ENCODE results near the gene OR52W1. TPM values are rescaled to one million over a fixed set of nuclear protein-coding genes. Genes with fewer than 3 reads are reported as not detected.

The OR52W1 gene
- total RNA-seq, 1 donor from 2014 or later: not detected

GRCh38 chr11:6203327-6203726 is 4.3 kb downstream of the OR52W1 start:
- H3K9me3 Mint-ChIP-seq: no peaks in the 10 kb centered on the region
- peak; percentile 22 for DNase-seq (ENCODE audit: low spot score)
- peaks cover 3% of the 10 kb centered on the region for H3K27me3 Mint-ChIP-seq (ENCODE audit: insufficient read depth)
- H3K4me1 Mint-ChIP-seq (ENCODE audit: low read depth): peaks cover 36% of the 10 kb centered on the region
- H3K4me3 Mint-ChIP-seq: peak overlapping the region; percentile 32
- intact Hi-C loops (cut with micrococcal nuclease): no loop called here
- peaks cover 12% of the 10 kb centered on the region for H3K36me3 Mint-ChIP-seq (ENCODE audit: low read depth)
- no peak overlapping the region for H3K27ac Mint-ChIP-seq

- H3K4me3 Mint-ChIP-seq: no peak overlapping the region
- peaks cover 36% of the 10 kb centered on the region for H3K4me1 Mint-ChIP-seq (ENCODE audit: low read depth)
- intact Hi-C loops (cut with micrococcal nuclease): no loop called here
- H3K27me3 Mint-ChIP-seq (ENCODE audit: insufficient read depth): peaks cover 3% of the 10 kb centered on the region
- no peak for DNase-seq (ENCODE audit: low spot score)
- no peak overlapping the region for H3K27ac Mint-ChIP-seq
- peaks cover 17% of the 10 kb centered on the region for H3K36me3 Mint-ChIP-seq (ENCODE audit: low read depth)
- no peaks in the 10 kb centered on the region for H3K9me3 Mint-ChIP-seq
These were observed 5.7 kb downstream of the OR52W1 start for GRCh38 chr11:6204706-6205105.

GRCh38 chr11:6205366-6205765 is 6.3 kb downstream of the OR52W1 start, which contains the start of gene C11orf42:
C11orf42 (plus strand) TSS chr11:6205557; CDS start chr11:6205616, 59 bp downstream.
- H3K4me1 Mint-ChIP-seq (ENCODE audit: low read depth): peaks cover 36% of the 10 kb centered on the region
- H3K9me3 Mint-ChIP-seq: no peaks in the 10 kb centered on the region
- intact Hi-C loops (cut with micrococcal nuclease): no loop called here
- DNase-seq (ENCODE audit: low spot score): no peak
- H3K27me3 Mint-ChIP-seq (ENCODE audit: insufficient read depth): no peaks in the 10 kb centered on the region
- H3K4me3 Mint-ChIP-seq: no peak within 1 kb of the TSS
- H3K27ac Mint-ChIP-seq: peak within 1 kb of the TSS; percentile 21
- H3K36me3 Mint-ChIP-seq (ENCODE audit: low read depth): peaks cover 17% of the 10 kb centered on the region

- peaks cover 29% of the 10 kb centered on the region for H3K4me1 Mint-ChIP-seq (ENCODE audit: low read depth)
- intact Hi-C loops (cut with micrococcal nuclease): no loop called here
- peaks cover 18% of the 10 kb centered on the region for H3K36me3 Mint-ChIP-seq (ENCODE audit: low read depth)
- no peaks in the 10 kb centered on the region for H3K9me3 Mint-ChIP-seq
- no peak overlapping the region for H3K4me3 Mint-ChIP-seq
- H3K27me3 Mint-ChIP-seq (ENCODE audit: insufficient read depth): no peaks in the 10 kb centered on the region
- no peak for DNase-seq (ENCODE audit: low spot score)
- no peak overlapping the region for H3K27ac Mint-ChIP-seq
These were observed 7.6 kb downstream of the OR52W1 start for GRCh38 chr11:6206456-6207180.

GRCh38 chr11:6209801-6210200 is 10.8 kb downstream of the OR52W1 start:
- H3K9me3 Mint-ChIP-seq: no peaks in the 10 kb centered on the region
- H3K27ac Mint-ChIP-seq: no peak overlapping the region
- H3K4me1 Mint-ChIP-seq (ENCODE audit: low read depth): no peaks in the 10 kb centered on the region
- intact Hi-C loops (cut with micrococcal nuclease): no loop called here
- H3K4me3 Mint-ChIP-seq: no peak overlapping the region
- peaks cover 16% of the 10 kb centered on the region for H3K36me3 Mint-ChIP-seq (ENCODE audit: low read depth)
- no peaks in the 10 kb centered on the region for H3K27me3 Mint-ChIP-seq (ENCODE audit: insufficient read depth)
- DNase-seq (ENCODE audit: low spot score): no peak

- H3K9me3 Mint-ChIP-seq: no peaks in the 10 kb centered on the region
- H3K4me1 Mint-ChIP-seq (ENCODE audit: low read depth): no peaks in the 10 kb centered on the region
- no peak overlapping the region for H3K4me3 Mint-ChIP-seq
- DNase-seq (ENCODE audit: low spot score): no peak
- H3K36me3 Mint-ChIP-seq (ENCODE audit: low read depth): peaks cover 19% of the 10 kb centered on the region
- no peaks in the 10 kb centered on the region for H3K27me3 Mint-ChIP-seq (ENCODE audit: insufficient read depth)
- intact Hi-C loops (cut with micrococcal nuclease): no loop called here
- no peak overlapping the region for H3K27ac Mint-ChIP-seq
These were observed 11.4 kb downstream of the OR52W1 start for GRCh38 chr11:6210274-6210955.

- peaks cover 21% of the 10 kb centered on the region for H3K36me3 Mint-ChIP-seq (ENCODE audit: low read depth)
- no peaks in the 10 kb centered on the region for H3K27me3 Mint-ChIP-seq (ENCODE audit: insufficient read depth)
- no peak for DNase-seq (ENCODE audit: low spot score)
- no peak overlapping the region for H3K4me3 Mint-ChIP-seq
- no peak overlapping the region for H3K27ac Mint-ChIP-seq
- no peaks in the 10 kb centered on the region for H3K9me3 Mint-ChIP-seq
- H3K4me1 Mint-ChIP-seq (ENCODE audit: low read depth): peaks cover 5% of the 10 kb centered on the region
- intact Hi-C loops (cut with micrococcal nuclease): no loop called here
These were observed 15.5 kb downstream of the OR52W1 start for GRCh38 chr11:6214530-6214929.

- no peak for DNase-seq (ENCODE audit: low spot score)
- Mint-ChIP-seq H3K4me3 (no peak overlapping the region), H3K9me3 (no peaks in the 10 kb centered on the region), H3K27me3 (ENCODE audit: insufficient read depth) (no peaks in the 10 kb centered on the region), H3K36me3 (ENCODE audit: low read depth) (peaks cover 24% of the 10 kb centered on the region), H3K27ac (no peak overlapping the region), H3K4me1 (ENCODE audit: low read depth) (peaks cover 10% of the 10 kb centered on the region)
- intact Hi-C loops (cut with micrococcal nuclease): no loop called here
These were observed 17.5 kb downstream of the OR52W1 start for GRCh38 chr11:6216501-6216900.

GRCh38 chr11:6217722-6218121 is 18.7 kb downstream of the OR52W1 start:
- H3K4me3 Mint-ChIP-seq: no peak overlapping the region
- intact Hi-C loops (cut with micrococcal nuclease): no loop called here
- no peaks in the 10 kb centered on the region for H3K9me3 Mint-ChIP-seq
- H3K27ac Mint-ChIP-seq: no peak overlapping the region
- H3K27me3 Mint-ChIP-seq (ENCODE audit: insufficient read depth): no peaks in the 10 kb centered on the region
- H3K4me1 Mint-ChIP-seq (ENCODE audit: low read depth): peaks cover 10% of the 10 kb centered on the region
- H3K36me3 Mint-ChIP-seq (ENCODE audit: low read depth): peaks cover 32% of the 10 kb centered on the region
- DNase-seq (ENCODE audit: low spot score): no peak

- no peaks in the 10 kb centered on the region for H3K9me3 Mint-ChIP-seq
- H3K4me3 Mint-ChIP-seq: no peak overlapping the region
- H3K27ac Mint-ChIP-seq: peak overlapping the region; percentile 42
- peaks cover 10% of the 10 kb centered on the region for H3K4me1 Mint-ChIP-seq (ENCODE audit: low read depth)
- intact Hi-C loops (cut with micrococcal nuclease): no loop called here
- peaks cover 35% of the 10 kb centered on the region for H3K36me3 Mint-ChIP-seq (ENCODE audit: low read depth)
- no peaks in the 10 kb centered on the region for H3K27me3 Mint-ChIP-seq (ENCODE audit: insufficient read depth)
- no peak for DNase-seq (ENCODE audit: low spot score)
These were observed 20.3 kb downstream of the OR52W1 start for GRCh38 chr11:6219359-6219758.

GRCh38 chr11:6223854-6224253 is 24.8 kb downstream of the OR52W1 start:
- no peak for DNase-seq (ENCODE audit: low spot score)
- Mint-ChIP-seq H3K9me3 (no peaks in the 10 kb centered on the region), H3K4me3 (no peak overlapping the region), H3K36me3 (ENCODE audit: low read depth) (peaks cover 34% of the 10 kb centered on the region), H3K4me1 (ENCODE audit: low read depth) (peaks cover 18% of the 10 kb centered on the region), H3K27ac (no peak overlapping the region), H3K27me3 (ENCODE audit: insufficient read depth) (no peaks in the 10 kb centered on the region)
- intact Hi-C loops (cut with micrococcal nuclease): no loop called here

- Mint-ChIP-seq H3K27ac (no peak overlapping the region), H3K4me3 (no peak overlapping the region), H3K4me1 (ENCODE audit: low read depth) (peaks cover 16% of the 10 kb centered on the region), H3K27me3 (ENCODE audit: insufficient read depth) (no peaks in the 10 kb centered on the region), H3K9me3 (no peaks in the 10 kb centered on the region), H3K36me3 (ENCODE audit: low read depth) (peaks cover 33% of the 10 kb centered on the region)
- intact Hi-C loops (cut with micrococcal nuclease): no loop called here
- no peak for DNase-seq (ENCODE audit: low spot score)
These were observed 25.4 kb downstream of the OR52W1 start for GRCh38 chr11:6224421-6224820.

GRCh38 chr11:6225024-6225423 is 26.0 kb downstream of the OR52W1 start:
- Mint-ChIP-seq H3K4me3 (no peak overlapping the region), H3K4me1 (ENCODE audit: low read depth) (peaks cover 16% of the 10 kb centered on the region), H3K9me3 (no peaks in the 10 kb centered on the region), H3K36me3 (ENCODE audit: low read depth) (peaks cover 33% of the 10 kb centered on the region), H3K27me3 (ENCODE audit: insufficient read depth) (no peaks in the 10 kb centered on the region), H3K27ac (no peak overlapping the region)
- intact Hi-C loops (cut with micrococcal nuclease): no loop called here
- DNase-seq (ENCODE audit: low spot score): no peak

Data from activated T-helper 1 cell treated with anti-CD3 and anti-CD28 coated beads, Interleukin-12 subunit alpha, Interleukin-12 subunit beta, Interleukin-2, Interleukin-4 antibody, amounts not matched to agents 30 ng/mL and 10 ng/mL and 1 ng/mL, durations not matched to agents 14 hours and 24 hours and 36 hours (primary cell).